ENCODE measurements around the gene ADAM22. TPM values are rescaled to one million over a fixed set of nuclear protein-coding genes. Genes with fewer than 3 reads are reported as not detected.

The ADAM22 gene
- total and polyA plus RNA-seq, 4 donors: 0.04 to 0.61 (median 0.15) TPM

GRCh38 chr7:88214456-88214855 is 280.4 kb downstream of the ADAM22 start:
- Histone ChIP-seq H3K9me3 (ENCODE audit: control insufficient read depth in 4 of 4, low read length in 3 of 4) (no peaks in the 10 kb centered on the region), H3K4me1 (ENCODE audit: control insufficient read depth in 4 of 4, insufficient read depth in 4 of 4, low read length in 3 of 4) (peaks cover 4 to 20% (median 8%) of the 10 kb centered on the region in 4 donors), H3K9ac (ENCODE audit: low read depth in 1 of 2, low read length in 2 of 2) (no peak overlapping the region), H3K36me3 (ENCODE audit: control insufficient read depth in 4 of 4, insufficient read depth in 3 of 4, low read depth in 1 of 4, low read length in 3 of 4) (peaks cover 3 to 16% (median 8%) of the 10 kb centered on the region in 4 donors), H3K27ac (ENCODE audit: low read depth in 1 of 2, low read length in 2 of 2) (no peak overlapping the region), H3K27me3 (ENCODE audit: control insufficient read depth in 4 of 4, insufficient read depth in 4 of 4, low read length in 3 of 4) (no peaks in the 10 kb centered on the region), H3K4me3 (ENCODE audit: low read depth in 1 of 3, low read length in 3 of 3) (no peak overlapping the region)
- no peak for DNase-seq (ENCODE audit: low spot score)
- no peak for TF ChIP-seq EGR1 (IDR thresholded peaks at IDR 0.05; ENCODE audit: low read depth in 2 of 2)
- 98% methylated on average over 2 of the region's 2 CpGs for WGBS

DNA sequence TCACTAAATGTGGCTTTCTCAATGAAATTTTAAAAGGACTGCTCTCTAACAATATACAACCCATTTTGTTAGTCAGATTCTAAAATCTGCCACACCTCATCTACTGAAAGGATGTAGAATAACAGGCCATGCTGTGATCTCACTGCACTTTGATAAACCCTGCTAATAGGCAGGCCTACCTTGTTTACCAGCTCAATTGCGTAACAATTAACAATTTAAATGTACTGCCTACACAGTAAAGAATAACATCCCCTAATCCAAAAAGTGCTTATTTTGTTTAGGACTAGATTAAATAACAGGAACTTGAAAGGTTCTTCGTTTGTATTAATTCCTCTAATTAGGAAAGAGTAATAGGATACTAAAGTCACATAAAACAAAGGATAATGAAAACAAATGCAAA is 281.2 kb downstream of the ADAM22 start:
- Histone ChIP-seq H3K4me3 (ENCODE audit: low read depth in 1 of 3, low read length in 3 of 3) (no peak overlapping the region), H3K36me3 (ENCODE audit: control insufficient read depth in 4 of 4, insufficient read depth in 3 of 4, low read depth in 1 of 4, low read length in 3 of 4) (peaks cover 3 to 16% (median 8%) of the 10 kb centered on the region in 4 donors), H3K9me3 (ENCODE audit: control insufficient read depth in 4 of 4, low read length in 3 of 4) (no peaks in the 10 kb centered on the region), H3K27me3 (ENCODE audit: control insufficient read depth in 4 of 4, insufficient read depth in 4 of 4, low read length in 3 of 4) (no peaks in the 10 kb centered on the region), H3K27ac (ENCODE audit: low read depth in 1 of 2, low read length in 2 of 2) (no peak overlapping the region), H3K4me1 (ENCODE audit: control insufficient read depth in 4 of 4, insufficient read depth in 4 of 4, low read length in 3 of 4) (peaks cover 4 to 23% (median 8%) of the 10 kb centered on the region in 4 donors), H3K9ac (ENCODE audit: low read depth in 1 of 2, low read length in 2 of 2) (no peak overlapping the region)
- TF ChIP-seq JUND (IDR thresholded peaks at IDR 0.05): no peak
- TF ChIP-seq RAD21 (IDR thresholded peaks at IDR 0.05): no peak
- TF ChIP-seq GABPA (IDR thresholded peaks at IDR 0.05 in 1 of 2, conservative IDR thresholded peaks at IDR 0.05 in 1 of 2): no peak
- no peak for TF ChIP-seq HNF4G (IDR thresholded peaks at IDR 0.05)
- no peak for TF ChIP-seq REST (IDR thresholded peaks at IDR 0.05)
- TF ChIP-seq FOXA2 (IDR thresholded peaks at IDR 0.05): no peak
- WGBS: 87% methylated on average over 2 of the region's 2 CpGs
- DNase-seq (ENCODE audit: low spot score): no peak

DNA sequence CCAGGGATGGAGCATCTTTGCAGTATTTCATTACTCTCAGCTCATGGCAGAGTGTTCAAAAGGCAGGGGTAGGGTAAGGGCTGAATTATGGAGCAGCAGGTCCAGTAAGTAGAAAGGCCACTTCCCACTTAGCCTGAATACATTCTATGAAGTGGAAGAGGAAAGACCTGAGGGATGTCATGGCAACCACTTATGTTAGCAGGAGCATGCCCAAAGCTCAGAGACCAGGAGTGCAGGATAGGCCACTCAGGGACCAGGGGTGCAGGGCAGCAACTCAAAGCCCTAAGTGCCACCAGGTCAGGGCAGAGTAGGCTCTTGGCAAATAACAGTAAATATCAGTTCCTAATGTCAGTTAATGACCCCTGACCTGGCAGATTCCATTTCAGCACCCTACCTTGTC is 282.2 kb downstream of the ADAM22 start:
- DNase-seq (ENCODE audit: low spot score): no peak
- Histone ChIP-seq H3K27ac (ENCODE audit: low read depth in 1 of 2, low read length in 2 of 2) (no peak overlapping the region), H3K9me3 (ENCODE audit: control insufficient read depth in 4 of 4, low read length in 3 of 4) (no peaks in the 10 kb centered on the region), H3K27me3 (ENCODE audit: control insufficient read depth in 4 of 4, insufficient read depth in 4 of 4, low read length in 3 of 4) (no peaks in the 10 kb centered on the region), H3K36me3 (ENCODE audit: control insufficient read depth in 4 of 4, insufficient read depth in 3 of 4, low read depth in 1 of 4, low read length in 3 of 4) (peaks cover 3 to 16% (median 8%) of the 10 kb centered on the region in 4 donors), H3K4me3 (ENCODE audit: low read depth in 1 of 3, low read length in 3 of 3) (no peak overlapping the region), H3K4me1 (ENCODE audit: control insufficient read depth in 4 of 4, insufficient read depth in 4 of 4, low read length in 3 of 4) (peaks cover 4 to 27% (median 9%) of the 10 kb centered on the region in 4 donors), H3K9ac (ENCODE audit: low read depth in 1 of 2, low read length in 2 of 2) (no peak overlapping the region)
- TF ChIP-seq, protein P1, sequence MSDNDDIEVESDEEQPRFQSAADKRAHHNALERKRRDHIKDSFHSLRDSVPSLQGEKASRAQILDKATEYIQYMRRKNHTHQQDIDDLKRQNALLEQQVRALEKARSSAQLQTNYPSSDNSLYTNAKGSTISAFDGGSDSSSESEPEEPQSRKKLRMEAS (IDR thresholded peaks at IDR 0.05): no peak
- TF ChIP-seq TAF1 (conservative IDR thresholded peaks at IDR 0.05): no peak
- TF ChIP-seq, protein P2, sequence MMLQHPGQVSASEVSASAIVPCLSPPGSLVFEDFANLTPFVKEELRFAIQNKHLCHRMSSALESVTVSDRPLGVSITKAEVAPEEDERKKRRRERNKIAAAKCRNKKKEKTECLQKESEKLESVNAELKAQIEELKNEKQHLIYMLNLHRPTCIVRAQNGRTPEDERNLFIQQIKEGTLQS (IDR thresholded peaks at IDR 0.05): no peak
- TF ChIP-seq SP1 (IDR thresholded peaks at IDR 0.05): no peak
- TF ChIP-seq, protein P3, sequence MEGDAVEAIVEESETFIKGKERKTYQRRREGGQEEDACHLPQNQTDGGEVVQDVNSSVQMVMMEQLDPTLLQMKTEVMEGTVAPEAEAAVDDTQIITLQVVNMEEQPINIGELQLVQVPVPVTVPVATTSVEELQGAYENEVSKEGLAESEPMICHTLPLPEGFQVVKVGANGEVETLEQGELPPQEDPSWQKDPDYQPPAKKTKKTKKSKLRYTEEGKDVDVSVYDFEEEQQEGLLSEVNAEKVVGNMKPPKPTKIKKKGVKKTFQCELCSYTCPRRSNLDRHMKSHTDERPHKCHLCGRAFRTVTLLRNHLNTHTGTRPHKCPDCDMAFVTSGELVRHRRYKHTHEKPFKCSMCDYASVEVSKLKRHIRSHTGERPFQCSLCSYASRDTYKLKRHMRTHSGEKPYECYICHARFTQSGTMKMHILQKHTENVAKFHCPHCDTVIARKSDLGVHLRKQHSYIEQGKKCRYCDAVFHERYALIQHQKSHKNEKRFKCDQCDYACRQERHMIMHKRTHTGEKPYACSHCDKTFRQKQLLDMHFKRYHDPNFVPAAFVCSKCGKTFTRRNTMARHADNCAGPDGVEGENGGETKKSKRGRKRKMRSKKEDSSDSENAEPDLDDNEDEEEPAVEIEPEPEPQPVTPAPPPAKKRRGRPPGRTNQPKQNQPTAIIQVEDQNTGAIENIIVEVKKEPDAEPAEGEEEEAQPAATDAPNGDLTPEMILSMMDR (IDR thresholded peaks at IDR 0.05; ENCODE audit: low read depth, low read length, missing input control): no peak
- no peak for TF ChIP-seq GABPA (IDR thresholded peaks at IDR 0.05 in 1 of 2, conservative IDR thresholded peaks at IDR 0.05 in 1 of 2)
- TF ChIP-seq ZBTB33 (IDR thresholded peaks at IDR 0.05): no peak
- TF ChIP-seq FOXA1 (IDR thresholded peaks at IDR 0.05): no peak
- no peak for TF ChIP-seq HNF4G (IDR thresholded peaks at IDR 0.05)
- no peak for TF ChIP-seq HNF4A (conservative IDR thresholded peaks at IDR 0.05)
- TF ChIP-seq NR2F2 (IDR thresholded peaks at IDR 0.05): no peak
- TF ChIP-seq RAD21 (IDR thresholded peaks at IDR 0.05): no peak
- no peak for TF ChIP-seq FOXA2 (IDR thresholded peaks at IDR 0.05)
- TF ChIP-seq REST (IDR thresholded peaks at IDR 0.05): no peak
- TF ChIP-seq EGR1 (IDR thresholded peaks at IDR 0.05; ENCODE audit: low read depth in 2 of 2): no peak
- no peak for TF ChIP-seq RXRA (IDR thresholded peaks at IDR 0.05)

Data from liver (tissue), 9 donors.